Thyroid gland (tissue), 4 donors: ENCODE measurements around the gene SMIM8. TPM values are rescaled to one million over a fixed set of nuclear protein-coding genes. Genes with fewer than 3 reads are reported as not detected.
"Not testable (repeated sequence)": the region's sequence is repeated elsewhere in the genome, so short reads cannot be mapped to it uniquely, and the experiment has no call there.

Experiments used
- DNase-seq, 2 donors: peaks; one replicate each; pipeline ENCODE4 v3.0.0-alpha.2; 2019
- H3K27ac ChIP-seq, 3 donors: fragments of 200-600 bp; sonication (generic); 1 replicate in 2 of 3; 2 replicates in 1 of 3; pipeline ENCODE4 v1.5.1; 2016 to 2019; ENCODE audit warnings: mild to moderate bottlenecking in 1 of 3, moderate library complexity in 1 of 3
- H3K27me3 ChIP-seq: fragments of 200-600 bp; sonication (generic); one replicate; pipeline ENCODE4 v1.5.1; 2019
- H3K36me3 ChIP-seq, 2 donors: fragments of 200-600 bp; sonication (generic); one replicate each; pipeline ENCODE4 v1.5.1; 2016 to 2019
- H3K4me1 ChIP-seq, 2 donors: fragments of 200-600 bp; sonication (generic); one replicate each; pipeline ENCODE4 v1.5.1; 2017 to 2019
- H3K4me3 ChIP-seq, 3 donors: fragments of 200-600 bp; sonication (generic); replicated peaks in 1 of 3; 1 replicate in 2 of 3; 2 replicates in 1 of 3; pipeline ENCODE4 v1.5.1; 2016; ENCODE audit warnings: mild to moderate bottlenecking in 1 of 3
- H3K9me3 ChIP-seq: fragments of 200-600 bp; sonication (generic); one replicate; pipeline ENCODE4 v1.5.1; 2017
- POLR2A ChIP-seq, 2 donors: fragments of 450-650 bp; IDR thresholded peaks; one replicate each; pipeline ENCODE4 v1.6.1; 2017; ENCODE audit warnings: antibody characterized with exemption in 2 of 2, mild to moderate bottlenecking in 2 of 2, moderate library complexity in 1 of 2
- WGBS, 2 donors: methylation state at CpG; one replicate each; pipeline ENCODE4 v1.1.5; 2017; 5-methylcytosine and 5-hydroxymethylcytosine counted together
- intact Hi-C: fragments of 100-400 bp; cut with DNase I; formaldehyde crosslinking; loops from one replicate; pipeline ENCODE4 v1.15.1; 2023
- total RNA-seq, 4 donors: library from RNA; depleted of rRNA; stranded (reverse); fragments of >200 nt; gene quantifications; one replicate each; pipeline ENCODE4 v1.2.3, GENCODE V29; 2016
- TF ChIP-seq, protein P1 (sequence below), 6 experiments: fragments of 200-600 bp in 3 of 6; fragments of 450-650 bp in 3 of 6; sonication (generic) in 3 of 6; IDR thresholded peaks; one replicate each; pipeline ENCODE4 v1.5.1; 2016 to 2019; ENCODE audit warnings: antibody characterized with exemption in 6 of 6, mild to moderate bottlenecking in 2 of 6, inconsistent platforms in 1 of 6, moderate library complexity in 1 of 6

Gene SMIM8
- total RNA-seq, 4 donors from 2014 or later = 16.4 to 18.9 (median 17.6) TPM

DNA sequence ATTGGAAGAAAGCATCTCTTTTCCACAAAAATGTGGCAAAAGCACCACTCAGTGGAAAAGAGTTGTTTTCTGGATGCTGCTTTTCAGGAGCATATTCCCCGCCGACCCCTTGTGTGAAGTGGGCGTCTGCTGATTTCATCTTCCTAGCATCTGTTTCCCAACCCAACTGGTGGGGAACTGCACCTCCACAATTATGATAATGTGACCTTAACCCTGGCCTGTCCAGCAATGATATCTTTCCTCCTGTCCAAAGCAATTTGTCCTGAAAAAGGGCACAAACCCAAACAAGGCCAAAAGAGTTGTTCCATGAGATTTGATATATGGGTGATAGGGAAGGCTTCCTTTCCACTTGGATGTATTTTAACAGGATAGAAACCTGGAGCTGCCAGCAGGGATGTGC lies 7.3 kb upstream of the SMIM8 start:
- no peaks in the 10 kb centered on the region for H3K9me3 ChIP-seq
- H3K4me1 ChIP-seq = no peaks in the 10 kb centered on the region
- H3K27ac ChIP-seq = no peak overlapping the region
- no peaks in the 10 kb centered on the region for H3K27me3 ChIP-seq
- WGBS, 2 donors = 89 to 92% methylated on average over 3 of the region's 3 CpGs
- no peak for TF ChIP-seq POLR2A (IDR thresholded peaks at IDR 0.05)
- TF ChIP-seq, protein P1, sequence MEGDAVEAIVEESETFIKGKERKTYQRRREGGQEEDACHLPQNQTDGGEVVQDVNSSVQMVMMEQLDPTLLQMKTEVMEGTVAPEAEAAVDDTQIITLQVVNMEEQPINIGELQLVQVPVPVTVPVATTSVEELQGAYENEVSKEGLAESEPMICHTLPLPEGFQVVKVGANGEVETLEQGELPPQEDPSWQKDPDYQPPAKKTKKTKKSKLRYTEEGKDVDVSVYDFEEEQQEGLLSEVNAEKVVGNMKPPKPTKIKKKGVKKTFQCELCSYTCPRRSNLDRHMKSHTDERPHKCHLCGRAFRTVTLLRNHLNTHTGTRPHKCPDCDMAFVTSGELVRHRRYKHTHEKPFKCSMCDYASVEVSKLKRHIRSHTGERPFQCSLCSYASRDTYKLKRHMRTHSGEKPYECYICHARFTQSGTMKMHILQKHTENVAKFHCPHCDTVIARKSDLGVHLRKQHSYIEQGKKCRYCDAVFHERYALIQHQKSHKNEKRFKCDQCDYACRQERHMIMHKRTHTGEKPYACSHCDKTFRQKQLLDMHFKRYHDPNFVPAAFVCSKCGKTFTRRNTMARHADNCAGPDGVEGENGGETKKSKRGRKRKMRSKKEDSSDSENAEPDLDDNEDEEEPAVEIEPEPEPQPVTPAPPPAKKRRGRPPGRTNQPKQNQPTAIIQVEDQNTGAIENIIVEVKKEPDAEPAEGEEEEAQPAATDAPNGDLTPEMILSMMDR (IDR thresholded peaks at IDR 0.05) = no peak
- H3K36me3 ChIP-seq = no peaks in the 10 kb centered on the region
- DNase-seq = no peak
- intact Hi-C loops = no loop called here
- H3K4me3 ChIP-seq = no peak overlapping the region

DNA sequence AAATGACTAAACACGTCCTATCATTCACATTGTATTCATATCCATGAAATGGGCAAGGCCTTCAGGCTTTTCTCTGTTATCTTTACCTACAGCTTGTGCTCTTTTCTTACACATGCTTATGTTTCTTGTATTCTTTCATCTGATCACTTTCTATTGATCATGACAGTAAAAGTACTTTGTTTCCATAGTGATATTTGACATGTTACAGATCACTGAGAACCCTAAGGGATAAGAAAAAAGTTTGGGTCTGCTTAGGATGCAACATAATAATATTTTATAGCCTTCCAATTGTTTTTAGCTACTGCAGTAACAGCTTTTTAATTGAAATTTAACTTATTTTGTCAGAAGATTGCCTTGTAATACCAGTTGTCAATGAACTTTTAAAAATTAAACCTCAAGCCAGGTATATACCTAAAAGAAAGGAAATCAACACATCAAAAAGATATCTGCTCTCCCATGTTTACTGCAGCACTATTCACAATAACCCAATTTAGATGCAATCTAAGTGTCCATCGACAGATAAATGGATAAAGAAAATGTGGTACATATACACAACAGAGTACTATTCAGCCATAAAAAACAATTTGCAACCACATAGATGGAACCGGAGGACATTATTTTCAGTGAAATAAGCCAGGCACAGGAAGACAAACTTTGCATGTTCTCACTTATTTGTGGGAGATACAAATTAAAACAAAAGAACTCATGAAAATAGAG lies 3.0 kb upstream of the SMIM8 start:
- Histone ChIP-seq H3K36me3 (no peaks in the 10 kb centered on the region), H3K9me3 (no peaks in the 10 kb centered on the region), H3K27me3 (no peaks in the 10 kb centered on the region), H3K4me1 (no peaks in the 10 kb centered on the region), H3K4me3 (no peak overlapping the region), H3K27ac (no peak overlapping the region)
- TF ChIP-seq POLR2A (IDR thresholded peaks at IDR 0.05) = no peak
- TF ChIP-seq, protein P1 (IDR thresholded peaks at IDR 0.05) = no peak
- intact Hi-C loops = no loop called here
- WGBS, 2 donors = 85 to 89% methylated on average over 3 of the region's 3 CpGs
- DNase-seq = no peak

DNA sequence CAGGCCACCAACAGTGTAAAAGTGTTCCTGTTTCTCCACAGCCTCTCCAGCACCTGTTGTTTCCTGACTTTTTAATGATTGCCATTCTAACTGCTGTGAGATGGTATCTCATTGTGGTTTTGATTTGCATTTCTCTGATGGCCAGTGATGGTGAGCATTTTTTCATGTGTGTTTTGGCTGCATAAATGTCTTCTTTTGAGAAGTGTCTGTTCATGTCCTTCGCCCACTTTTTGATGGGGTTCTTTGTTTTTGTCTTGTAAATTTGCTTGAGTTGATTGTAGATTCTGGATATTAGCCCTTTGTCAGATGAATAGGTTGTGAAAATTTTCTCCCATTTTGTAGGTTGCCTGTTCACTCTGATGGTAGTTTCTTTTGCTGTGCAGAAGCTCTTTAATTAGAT lies 1.5 kb downstream of the SMIM8 start:
- H3K27me3 ChIP-seq, H3K36me3 ChIP-seq, H3K9me3 ChIP-seq, H3K4me1 ChIP-seq, DNase-seq, H3K4me3 ChIP-seq, intact Hi-C loops, H3K27ac ChIP-seq: not testable (repeated sequence)
- WGBS, 2 donors = 97 to 98% methylated on average over 1 of the region's 1 CpG

DNA sequence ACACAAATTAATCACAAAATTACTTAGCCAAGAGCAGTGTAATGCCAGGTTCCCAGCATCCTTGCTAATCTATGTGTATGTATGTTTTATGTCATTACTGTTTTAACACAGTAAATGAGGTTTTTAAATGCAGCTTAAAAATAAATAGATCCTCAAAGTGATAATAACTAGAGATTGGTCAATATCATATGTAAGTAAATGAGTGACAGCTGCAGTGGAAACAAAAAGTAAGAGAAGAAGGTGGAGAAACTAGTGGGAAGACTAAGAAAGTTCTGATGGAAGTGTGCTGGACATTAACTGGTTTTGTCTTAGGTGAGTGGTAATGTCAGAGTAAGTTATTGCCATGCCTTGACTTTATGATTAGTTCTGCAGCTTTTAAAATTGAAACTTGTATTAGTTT lies 8.6 kb downstream of the SMIM8 start:
- no peak for TF ChIP-seq POLR2A (IDR thresholded peaks at IDR 0.05)
- TF ChIP-seq, protein P1 (IDR thresholded peaks at IDR 0.05) = no peak
- Histone ChIP-seq H3K27me3 (no peaks in the 10 kb centered on the region), H3K4me1 (no peaks in the 10 kb centered on the region), H3K36me3 (no peaks in the 10 kb centered on the region), H3K9me3 (no peaks in the 10 kb centered on the region), H3K27ac (no peak overlapping the region), H3K4me3 (no peak overlapping the region)
- no peak for DNase-seq
- intact Hi-C loops = no loop called here

DNA sequence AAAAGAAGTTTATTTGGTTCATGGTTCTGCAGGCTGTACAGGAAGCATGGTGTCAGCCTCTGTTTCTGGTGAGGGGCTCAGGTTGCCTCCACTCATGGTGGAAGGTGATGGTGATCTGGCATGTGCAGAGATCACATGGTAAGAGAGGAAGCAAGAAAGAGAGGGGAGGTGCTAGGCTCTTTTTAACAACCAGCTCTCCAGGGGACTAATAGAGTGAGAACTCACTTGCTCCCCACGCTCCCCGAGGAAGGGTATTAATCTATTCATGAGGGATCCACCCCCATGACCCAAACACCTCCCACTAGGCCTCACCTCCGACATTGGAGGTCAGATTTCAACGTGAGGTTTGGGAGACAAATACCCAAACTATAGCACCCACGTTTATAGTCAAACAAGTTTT lies 10.6 kb downstream of the SMIM8 start:
- no peaks in the 10 kb centered on the region for H3K27me3 ChIP-seq
- no peaks in the 10 kb centered on the region for H3K9me3 ChIP-seq
- no peaks in the 10 kb centered on the region for H3K4me1 ChIP-seq
- no peaks in the 10 kb centered on the region for H3K36me3 ChIP-seq
- 68 to 76% methylated on average over 5 of the region's 5 CpGs for WGBS, 2 donors
- TF ChIP-seq, protein P1 (IDR thresholded peaks at IDR 0.05) = no peak
- TF ChIP-seq POLR2A (IDR thresholded peaks at IDR 0.05) = no peak
- no peak for DNase-seq
- H3K27ac ChIP-seq = no peak overlapping the region
- intact Hi-C loops = no loop called here
- H3K4me3 ChIP-seq = no peak overlapping the region
